ENCODE measurements around the gene ABCG4. TPM values are rescaled to one million over a fixed set of nuclear protein-coding genes. Genes with fewer than 3 reads are reported as not detected.

Gene ABCG4
- total RNA-seq, 3 donors from 2014 or later: 0.16 TPM; not detected in 2

- Histone ChIP-seq H3K27me3 (no peaks in the 10 kb centered on the region), H3K27ac (no peak overlapping the region), H3K36me3 (peaks cover 4% of the 10 kb centered on the region), H3K4me3 (no peak overlapping the region), H3K9me3 (no peaks in the 10 kb centered on the region), H3K4me1 (peaks cover 0 to 4% of the 10 kb centered on the region in 2 donors)
- TF ChIP-seq CTCF (IDR thresholded peaks at IDR 0.05) (no peak), POLR2AphosphoS5 (IDR thresholded peaks at IDR 0.05) (no peak), POLR2A (IDR thresholded peaks at IDR 0.05) (no peak)
- intact Hi-C loops (cut with DNase I; ENCODE audit: low total_unique reads): no loop called here
- DNase-seq (ENCODE audit: low spot score in 2 of 2): no peak
Measured at GRCh38 chr11:119112314-119113020, 36.4 kb upstream of the ABCG4 start.

DNA sequence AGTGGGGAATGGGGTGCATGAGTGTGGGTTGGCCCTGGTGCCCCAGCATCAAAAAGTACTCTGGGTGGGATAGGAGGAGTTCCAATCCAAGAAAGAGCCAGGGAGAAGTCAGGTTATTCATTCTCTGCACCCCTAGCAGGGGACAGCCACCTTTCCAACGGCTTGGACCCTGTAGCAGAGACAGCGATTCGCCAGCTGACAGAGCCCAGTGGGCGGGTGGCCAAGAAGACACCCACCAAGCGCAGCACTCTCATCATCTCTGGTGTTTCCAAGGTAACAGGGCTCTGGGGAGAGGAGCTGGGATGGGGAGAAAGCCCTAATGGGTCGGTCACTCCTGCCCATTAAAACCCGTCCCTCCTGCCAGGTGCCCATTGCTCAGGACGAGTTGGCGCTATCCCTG, 35.1 kb upstream of the ABCG4 start:
- intact Hi-C loops (cut with DNase I; ENCODE audit: low total_unique reads): no loop called here
- no peaks in the 10 kb centered on the region for H3K4me1 ChIP-seq
- no peak overlapping the region for H3K4me3 ChIP-seq
- H3K27me3 ChIP-seq: no peaks in the 10 kb centered on the region
- no peaks in the 10 kb centered on the region for H3K9me3 ChIP-seq
- DNase-seq (ENCODE audit: low spot score in 2 of 2): no peak
- H3K27ac ChIP-seq: no peak overlapping the region
- peaks cover 4% of the 10 kb centered on the region for H3K36me3 ChIP-seq
- no peak for TF ChIP-seq POLR2A (IDR thresholded peaks at IDR 0.05)
- TF ChIP-seq POLR2AphosphoS5 (IDR thresholded peaks at IDR 0.05): no peak
- no peak for TF ChIP-seq CTCF (IDR thresholded peaks at IDR 0.05)

- Histone ChIP-seq H3K27me3 (no peaks in the 10 kb centered on the region), H3K4me3 (no peak overlapping the region), H3K9me3 (no peaks in the 10 kb centered on the region), H3K27ac (no peak overlapping the region), H3K36me3 (peaks cover 4% of the 10 kb centered on the region), H3K4me1 (no peaks in the 10 kb centered on the region)
- no peak for DNase-seq (ENCODE audit: low spot score in 2 of 2)
- TF ChIP-seq CTCF (IDR thresholded peaks at IDR 0.05) (no peak), POLR2A (IDR thresholded peaks at IDR 0.05) (no peak), POLR2AphosphoS5 (IDR thresholded peaks at IDR 0.05) (no peak)
- intact Hi-C loops (cut with DNase I; ENCODE audit: low total_unique reads): no loop called here
Measured at GRCh38 chr11:119114351-119114750, 34.5 kb upstream of the ABCG4 start.

GRCh38 chr11:119115484-119116234, 33.2 kb upstream of the ABCG4 start:
- intact Hi-C loops (cut with DNase I; ENCODE audit: low total_unique reads): no loop called here
- Histone ChIP-seq H3K36me3 (peaks cover 4% of the 10 kb centered on the region), H3K4me1 (peaks cover 0 to 4% of the 10 kb centered on the region in 2 donors), H3K27ac (no peak overlapping the region), H3K27me3 (no peaks in the 10 kb centered on the region), H3K4me3 (peak overlapping the region in 1 of 3 donors; percentile 13), H3K9me3 (no peaks in the 10 kb centered on the region)
- TF ChIP-seq POLR2AphosphoS5 (IDR thresholded peaks at IDR 0.05) (no peak), CTCF (IDR thresholded peaks at IDR 0.05) (no peak), POLR2A (IDR thresholded peaks at IDR 0.05) (no peak)
- DNase-seq (ENCODE audit: low spot score in 2 of 2): no peak

DNA sequence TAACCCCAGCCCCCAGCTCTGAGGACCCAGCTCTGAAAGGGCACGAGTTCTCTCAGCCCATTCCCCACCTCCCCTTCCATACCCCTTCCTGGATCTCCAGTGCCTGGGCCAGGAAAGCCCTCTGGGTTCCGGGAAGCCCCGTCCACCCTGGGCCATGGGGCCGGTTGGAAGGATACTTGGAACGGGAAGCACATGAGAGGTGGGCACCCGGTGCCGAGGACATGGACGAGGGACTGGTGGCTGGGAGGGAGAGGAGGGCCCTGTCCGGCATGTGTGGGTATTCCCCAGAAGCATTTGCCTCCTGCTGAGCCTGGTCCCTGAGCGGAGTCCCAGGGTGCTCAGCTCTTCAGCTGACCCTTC, 32.6 kb upstream of the ABCG4 start:
- H3K27me3 ChIP-seq: no peaks in the 10 kb centered on the region
- intact Hi-C loops (cut with DNase I; ENCODE audit: low total_unique reads): no loop called here
- H3K9me3 ChIP-seq: no peaks in the 10 kb centered on the region
- no peak for DNase-seq (ENCODE audit: low spot score in 2 of 2)
- TF ChIP-seq CTCF (IDR thresholded peaks at IDR 0.05) (no peak), POLR2AphosphoS5 (IDR thresholded peaks at IDR 0.05) (no peak), POLR2A (IDR thresholded peaks at IDR 0.05) (no peak)
- peak overlapping the region in 1 of 3 donors; percentile 13 for H3K4me3 ChIP-seq
- H3K36me3 ChIP-seq: peaks cover 4% of the 10 kb centered on the region
- H3K4me1 ChIP-seq: peaks cover 0 to 5% of the 10 kb centered on the region in 2 donors
- no peak overlapping the region for H3K27ac ChIP-seq
